GM18951 (cell line): Measurements from ENCODE around the gene GOLPH3.
"Not testable (repeated sequence)": the region's sequence is repeated elsewhere in the genome, so short reads cannot be mapped to it uniquely, and the experiment has no call there.

Experiments
- POLR2A ChIP-seq: IDR thresholded peaks from 4 replicates; pipeline ENCODE4 v1.6.1; 2011; ENCODE audit warnings: mild to moderate bottlenecking; ENCODE audit not compliant: insufficient read length, insufficient read depth; ENCODE audit errors: extremely low read depth
- in situ Hi-C: fragments of 300-500 bp; cut with MboI; formaldehyde crosslinking; loops from one replicate; pipeline ENCODE4 v1.12.0; 2022; ENCODE audit warnings: low sequenced_read_pairs, mixed read lengths, inconsistent platforms; ENCODE audit not compliant: unreplicated experiment

Gene GOLPH3

DNA sequence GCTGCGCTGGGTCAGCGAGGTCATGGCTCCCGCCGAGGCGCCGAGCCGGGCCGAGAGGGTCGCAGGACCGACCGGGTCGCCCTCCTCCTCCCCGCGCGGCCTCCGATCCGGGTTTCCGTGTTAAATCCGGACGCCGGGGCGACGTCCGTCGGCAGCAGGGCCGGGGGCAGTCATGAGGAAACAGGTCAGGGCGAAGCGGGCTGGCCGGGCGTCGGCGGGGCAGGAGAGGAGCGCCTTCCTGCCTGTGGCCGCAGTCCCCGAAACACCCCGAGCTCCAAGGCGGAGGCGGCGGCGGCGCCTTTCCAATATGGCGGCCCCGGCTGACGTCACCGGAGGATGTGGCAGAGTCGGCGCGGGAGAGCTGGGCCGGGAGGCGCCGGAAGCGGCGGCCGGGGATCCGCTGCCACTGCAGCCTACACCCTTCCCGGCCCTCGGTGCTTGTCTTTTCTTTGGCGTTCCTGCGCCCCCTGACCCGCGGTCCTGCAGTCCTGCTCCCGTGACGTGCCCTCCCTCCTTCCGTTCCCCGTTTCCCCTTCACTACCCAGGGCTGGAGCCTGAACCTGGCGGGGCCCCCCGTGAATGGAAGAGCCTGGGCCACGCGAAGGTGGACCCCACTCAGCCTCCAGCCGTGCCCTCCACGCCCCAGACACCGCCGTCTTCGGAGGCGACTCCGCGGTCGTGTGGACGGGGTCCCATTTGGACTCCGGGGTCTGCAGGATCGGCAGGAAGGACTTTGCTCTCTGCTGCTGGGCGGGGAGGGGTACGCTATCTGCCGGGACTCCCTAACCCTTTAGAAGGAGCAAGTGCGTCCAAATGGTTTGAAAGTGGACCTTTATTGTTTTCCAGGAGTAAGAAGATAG is at the start of gene GOLPH3:
Gene GOLPH3, minus strand, starts transcription at position 309 of the 860 bp plus-strand sequence. Its CDS starts 285 bp downstream, at position 24.
- in situ Hi-C loops = no loop called here

DNA sequence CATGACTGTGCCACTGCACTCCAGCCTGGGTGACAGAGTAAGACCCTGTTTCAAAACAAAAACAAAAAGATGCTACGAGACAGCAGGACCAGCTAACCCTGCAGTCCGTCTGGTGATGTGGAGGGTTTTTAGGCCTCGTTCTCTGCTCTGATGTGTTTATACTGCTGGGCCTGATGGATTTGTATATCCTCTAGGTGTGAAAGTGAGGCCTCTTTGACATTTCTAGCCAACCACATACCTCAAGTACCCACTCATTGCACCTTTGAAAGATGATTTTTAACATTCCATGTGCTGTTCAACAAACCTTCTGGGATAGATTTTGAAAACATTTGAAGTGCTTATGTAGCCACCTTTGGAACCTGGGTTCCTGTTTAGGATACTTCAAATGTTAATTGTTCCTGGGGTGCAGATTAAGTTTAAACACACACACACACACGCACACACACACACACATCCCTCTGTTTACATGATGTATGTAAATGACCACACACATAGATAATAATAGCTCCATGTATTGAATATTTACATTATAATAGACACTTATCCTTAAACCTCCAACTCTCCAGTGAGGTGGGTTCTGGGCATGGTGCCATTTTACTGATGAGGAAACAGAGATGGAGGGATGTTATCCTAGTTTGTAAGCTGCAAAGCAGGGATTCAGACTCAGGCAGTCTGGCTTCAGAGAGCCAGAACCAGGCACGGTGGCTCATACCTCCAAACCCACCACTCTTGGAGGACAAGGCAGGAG is 48.8 kb upstream of the GOLPH3 start:
- TF ChIP-seq POLR2A = no peak
- in situ Hi-C loops = no loop called here

More for the DNA sequence above, at the start of gene GOLPH3:
- peak; percentile 97 for TF ChIP-seq POLR2A

DNA sequence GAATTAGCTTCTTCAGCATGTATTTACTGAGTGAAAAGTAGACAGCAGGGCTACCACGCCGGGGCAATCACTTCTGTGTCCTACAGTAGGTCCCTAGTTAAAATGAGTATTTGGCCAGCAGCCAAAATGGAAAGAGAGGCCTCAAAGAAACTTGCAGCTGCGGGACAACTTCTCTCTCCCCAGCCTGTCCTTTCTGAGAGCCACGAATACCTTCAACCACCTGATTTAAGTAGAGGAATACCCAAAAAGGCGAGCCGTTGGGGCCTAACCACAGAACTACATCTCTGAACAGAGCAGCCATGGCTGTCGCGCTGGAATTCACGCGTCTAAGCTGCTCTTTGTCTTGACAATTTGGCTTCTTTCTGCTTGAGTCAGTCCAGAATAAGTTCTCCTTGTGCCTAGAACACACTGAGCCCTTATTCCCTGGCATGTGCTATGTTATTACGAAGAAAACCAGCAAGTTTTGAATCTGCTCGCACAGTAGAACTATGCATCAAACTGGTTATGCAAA is 43.8 kb upstream of the GOLPH3 start:
- no peak for TF ChIP-seq POLR2A
- in situ Hi-C loops = no loop called here

DNA sequence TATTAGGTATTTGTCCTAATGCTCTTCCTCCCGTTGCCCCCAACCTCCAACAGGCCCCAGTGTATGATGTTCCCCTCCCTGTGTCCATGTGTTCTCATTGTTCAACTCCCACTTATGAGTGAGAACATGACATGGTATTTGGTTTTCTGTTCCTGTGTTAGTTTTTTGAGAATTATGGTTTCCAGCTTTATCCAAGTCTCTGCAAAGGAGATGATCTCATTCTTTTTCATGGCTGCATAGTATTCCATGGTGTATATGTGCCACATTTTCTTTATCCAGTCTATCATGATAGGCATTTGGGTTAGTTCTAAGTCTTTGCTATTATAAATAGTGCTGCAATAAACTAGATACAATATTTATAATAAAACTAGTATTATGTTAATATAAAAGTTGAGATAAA is 40.2 kb upstream of the GOLPH3 start:
- in situ Hi-C loops = not testable (repeated sequence)

DNA sequence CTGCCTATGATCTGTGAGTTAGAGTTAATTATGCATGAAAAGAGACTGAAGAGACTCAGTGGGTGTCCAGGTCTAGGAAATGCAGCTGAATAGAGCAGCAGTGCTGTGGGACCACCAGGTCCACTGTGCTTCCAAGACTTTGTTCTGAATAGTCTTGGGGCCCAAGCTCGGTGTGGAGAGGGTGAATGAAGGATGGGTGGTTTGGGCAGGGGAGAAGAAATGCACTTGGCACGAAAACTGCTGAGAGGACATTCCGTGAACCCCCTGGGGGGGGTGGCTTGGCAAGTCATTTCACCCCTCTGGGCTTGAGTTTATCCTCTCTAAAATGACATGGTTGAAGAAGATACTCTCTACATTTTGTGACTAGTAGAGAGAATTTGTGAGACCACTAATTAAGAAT is 36.0 kb upstream of the GOLPH3 start:
- in situ Hi-C loops = no loop called here
- no peak for TF ChIP-seq POLR2A

DNA sequence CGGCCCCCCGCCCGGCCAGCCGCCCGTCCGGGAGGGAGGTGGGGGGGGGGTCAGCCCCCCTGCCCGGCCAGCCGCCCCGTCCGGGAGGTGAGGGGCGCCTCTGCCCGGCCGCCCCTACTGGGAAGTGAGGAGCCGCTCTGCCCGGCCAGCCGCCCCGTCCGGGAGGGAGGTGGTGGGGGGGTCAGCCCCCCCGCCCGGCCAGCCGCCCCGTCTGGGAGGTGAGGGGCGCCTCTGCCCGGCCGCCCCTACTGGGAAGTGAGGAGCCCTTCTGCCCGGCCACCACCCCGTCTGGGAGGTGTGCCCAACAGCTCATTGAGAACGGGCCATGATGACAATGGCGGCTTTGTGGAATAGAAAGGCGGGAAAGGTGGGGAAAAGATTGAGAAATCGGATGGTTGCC is 34.7 kb upstream of the GOLPH3 start:
- in situ Hi-C loops = not testable (repeated sequence)

DNA sequence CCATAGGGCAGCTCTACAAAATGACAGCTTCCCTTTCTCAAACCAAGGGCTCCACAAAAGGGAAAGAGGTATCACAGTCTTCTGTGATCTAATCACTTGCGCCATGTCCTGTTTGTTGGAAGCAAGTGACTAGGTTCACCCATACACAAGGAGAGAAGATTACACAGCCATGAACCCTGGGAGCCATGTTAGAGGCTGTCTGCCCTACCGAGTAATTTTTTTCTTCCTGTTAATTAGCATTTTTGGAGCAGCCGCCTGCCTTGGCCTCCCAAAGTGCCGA is 33.2 kb upstream of the GOLPH3 start:
- no peak for TF ChIP-seq POLR2A

DNA sequence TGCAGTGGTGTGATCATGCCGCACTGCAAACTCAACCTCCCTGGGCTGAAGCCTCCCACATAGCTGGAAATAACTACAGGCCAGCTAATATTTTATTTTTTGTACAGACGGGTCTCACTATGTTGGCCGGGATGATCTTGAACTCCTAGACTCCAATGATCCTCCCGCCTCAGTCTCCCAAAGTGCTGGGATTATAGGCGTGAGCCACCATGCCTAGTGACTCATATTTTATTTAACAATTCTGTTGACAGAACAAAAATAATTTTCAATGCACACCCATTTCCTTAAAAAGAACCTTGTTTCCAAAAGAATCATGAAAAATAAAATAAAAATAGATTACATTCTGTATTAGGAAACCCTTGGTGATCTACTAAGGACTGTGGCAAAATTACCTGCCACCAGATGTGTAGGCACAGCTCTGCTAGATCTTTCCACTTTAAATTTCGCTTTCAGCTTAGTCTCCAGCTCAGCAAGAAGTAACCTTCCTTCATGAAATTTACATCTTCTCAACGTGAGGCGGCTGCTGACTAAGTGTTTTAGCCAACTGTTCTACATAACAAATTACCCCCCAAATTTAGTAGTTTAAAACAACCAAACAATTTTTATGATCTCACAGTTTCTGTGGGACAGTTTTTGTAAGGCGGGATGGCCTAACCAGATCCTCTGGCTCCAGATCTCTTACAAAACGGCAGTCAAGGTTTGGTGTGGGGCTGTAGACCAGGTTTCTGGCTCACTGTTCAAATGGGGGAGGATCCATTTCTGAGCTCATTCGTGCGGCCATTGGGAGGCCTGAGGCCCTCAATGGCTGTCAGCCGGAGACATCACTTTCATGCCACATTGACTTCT is 32.6 kb upstream of the GOLPH3 start:
- in situ Hi-C loops = no loop called here

More for the DNA sequence above, 33.2 kb upstream of the GOLPH3 start:
- in situ Hi-C loops = no loop called here

DNA sequence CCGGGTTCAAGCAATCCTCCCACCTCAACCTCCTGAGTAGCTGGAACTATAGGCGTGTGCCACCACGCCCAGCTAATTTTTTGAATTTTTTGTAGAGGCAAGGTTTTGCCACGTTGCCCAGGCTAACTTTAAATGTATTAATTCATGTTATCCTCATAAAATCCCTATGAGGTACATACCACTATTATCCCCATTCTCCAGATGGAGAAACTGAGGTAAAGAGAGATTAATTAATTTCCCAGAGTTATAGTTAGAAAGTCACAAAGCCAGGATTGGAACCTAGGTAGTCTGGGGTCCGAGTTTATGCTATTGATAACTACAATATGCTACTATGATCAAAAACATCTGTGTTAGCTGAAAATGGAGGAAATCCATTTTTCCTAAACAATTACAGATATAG is 31.9 kb upstream of the GOLPH3 start:
- in situ Hi-C loops = no loop called here
- no peak for TF ChIP-seq POLR2A

More for the DNA sequence above, 32.6 kb upstream of the GOLPH3 start:
- no peak for TF ChIP-seq POLR2A

DNA sequence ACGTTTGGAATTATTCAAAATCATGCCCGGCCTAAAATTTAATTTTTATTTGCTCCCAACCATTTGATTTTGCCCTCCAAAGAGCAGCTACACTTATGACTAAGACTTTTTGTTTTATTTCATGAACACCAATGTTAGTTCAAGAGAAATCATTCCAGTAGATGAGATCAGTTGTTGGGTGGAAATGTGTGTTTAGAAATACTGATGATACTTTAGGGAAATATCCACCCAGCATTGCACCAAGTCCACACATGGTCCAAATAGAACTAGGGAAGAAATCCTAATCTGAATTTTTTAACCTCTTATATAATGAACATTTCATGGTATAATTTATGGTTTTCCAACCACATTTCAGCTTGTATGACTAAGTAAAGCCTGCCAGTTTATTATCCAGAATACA is 28.3 kb upstream of the GOLPH3 start:
- in situ Hi-C loops = no loop called here
- no peak for TF ChIP-seq POLR2A

DNA sequence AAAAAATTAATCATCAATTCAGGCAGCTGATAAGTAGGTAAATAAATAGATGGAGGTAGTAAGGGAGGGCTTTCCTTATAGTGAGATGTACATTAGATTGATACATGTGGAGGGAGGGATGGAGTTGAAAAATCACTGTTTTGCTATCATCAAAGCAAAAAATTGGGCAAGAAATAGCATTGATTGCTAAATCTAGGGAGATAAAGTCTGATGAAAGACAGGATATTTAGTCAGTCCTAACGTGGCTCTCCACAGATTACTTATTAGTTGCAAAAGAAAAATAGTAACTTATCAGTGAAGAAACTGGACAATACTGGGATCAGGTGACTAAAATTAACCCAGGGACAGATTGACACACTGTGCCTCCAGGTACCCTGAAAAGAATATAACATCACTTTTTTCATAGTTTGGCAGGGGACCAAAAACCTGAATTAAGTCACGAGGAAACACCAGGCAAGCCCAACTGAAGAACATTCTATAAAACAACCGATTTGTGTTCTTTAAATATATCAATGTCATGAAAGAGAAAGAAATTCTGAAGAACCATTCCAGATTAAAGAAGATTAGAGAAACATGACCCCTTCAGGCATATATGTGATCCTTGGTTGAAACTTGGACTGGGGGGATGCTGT is 27.1 kb upstream of the GOLPH3 start:
- in situ Hi-C loops = no loop called here
- TF ChIP-seq POLR2A = no peak

DNA sequence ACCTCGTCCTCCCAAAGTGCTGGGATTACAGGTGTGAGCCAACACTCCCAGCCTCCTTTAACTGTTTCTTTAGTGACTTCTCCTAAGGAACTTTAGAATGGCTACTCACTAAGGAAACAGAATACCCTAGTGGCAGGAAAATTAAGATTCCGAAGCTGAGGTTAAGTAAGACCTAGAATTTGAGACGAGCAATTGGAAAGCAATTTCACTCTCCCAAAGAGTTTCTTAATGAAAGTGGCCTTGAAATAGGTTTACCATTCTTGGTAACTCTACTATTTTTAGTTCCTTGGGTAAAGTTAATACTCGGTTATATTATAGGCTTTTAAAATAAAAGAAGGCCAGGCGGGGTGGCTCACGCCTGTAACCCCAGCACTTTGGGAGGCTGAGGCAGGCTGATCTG is 22.9 kb upstream of the GOLPH3 start:
- TF ChIP-seq POLR2A = no peak

DNA sequence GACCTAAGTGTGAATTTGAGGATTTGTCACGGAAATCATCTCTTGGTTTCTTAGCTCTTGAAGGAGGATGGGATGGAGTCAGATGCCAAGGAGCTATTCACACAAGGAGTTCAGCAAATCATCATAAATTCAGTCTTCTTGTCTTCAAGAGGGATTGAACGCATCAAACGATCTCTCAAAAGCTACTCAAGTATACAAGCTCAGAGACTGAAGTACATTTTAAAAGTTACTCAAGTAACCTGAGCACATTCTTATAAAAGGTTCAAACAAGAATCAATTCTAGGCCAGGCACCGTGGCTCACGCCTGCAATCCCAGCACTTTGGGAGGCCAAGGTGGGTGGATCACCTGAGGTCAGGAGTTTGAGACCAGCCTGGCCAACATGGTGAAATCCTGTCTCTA is 21.1 kb upstream of the GOLPH3 start:
- in situ Hi-C loops = no loop called here
- TF ChIP-seq POLR2A = no peak

More for the DNA sequence above, 22.9 kb upstream of the GOLPH3 start:
- in situ Hi-C loops = no loop called here
